Lower leg skin (tissue), 3 donors: ENCODE data around the gene BMX.

Source experiments
- POLR2A ChIP-seq, 2 donors: fragments of 450-650 bp; IDR thresholded peaks; one replicate each; pipeline ENCODE4 v1.6.1; 2016 to 2017; ENCODE audit warnings: antibody characterized with exemption in 2 of 2, mild to moderate bottlenecking in 1 of 2, moderate library complexity in 1 of 2
- TF ChIP-seq, protein P1 (sequence below), 3 donors: fragments of 450-650 bp; IDR thresholded peaks; one replicate each; pipeline ENCODE4 v1.5.1; 2016; ENCODE audit warnings: antibody characterized with exemption in 3 of 3, mild to moderate bottlenecking in 3 of 3, moderate library complexity in 2 of 3

- TF ChIP-seq, protein P1, sequence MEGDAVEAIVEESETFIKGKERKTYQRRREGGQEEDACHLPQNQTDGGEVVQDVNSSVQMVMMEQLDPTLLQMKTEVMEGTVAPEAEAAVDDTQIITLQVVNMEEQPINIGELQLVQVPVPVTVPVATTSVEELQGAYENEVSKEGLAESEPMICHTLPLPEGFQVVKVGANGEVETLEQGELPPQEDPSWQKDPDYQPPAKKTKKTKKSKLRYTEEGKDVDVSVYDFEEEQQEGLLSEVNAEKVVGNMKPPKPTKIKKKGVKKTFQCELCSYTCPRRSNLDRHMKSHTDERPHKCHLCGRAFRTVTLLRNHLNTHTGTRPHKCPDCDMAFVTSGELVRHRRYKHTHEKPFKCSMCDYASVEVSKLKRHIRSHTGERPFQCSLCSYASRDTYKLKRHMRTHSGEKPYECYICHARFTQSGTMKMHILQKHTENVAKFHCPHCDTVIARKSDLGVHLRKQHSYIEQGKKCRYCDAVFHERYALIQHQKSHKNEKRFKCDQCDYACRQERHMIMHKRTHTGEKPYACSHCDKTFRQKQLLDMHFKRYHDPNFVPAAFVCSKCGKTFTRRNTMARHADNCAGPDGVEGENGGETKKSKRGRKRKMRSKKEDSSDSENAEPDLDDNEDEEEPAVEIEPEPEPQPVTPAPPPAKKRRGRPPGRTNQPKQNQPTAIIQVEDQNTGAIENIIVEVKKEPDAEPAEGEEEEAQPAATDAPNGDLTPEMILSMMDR (IDR thresholded peaks at IDR 0.05), result no peak
- no peak for TF ChIP-seq POLR2A (IDR thresholded peaks at IDR 0.05)
Measured at GRCh38 chrX:15601932-15602331, 101.3 kb downstream of the BMX start.
